HEK293T (cell line): Measurements from ENCODE around the gene SIGLEC1.

Experiments
- ARNT ChIP-seq: fragments of 450-650 bp; IDR thresholded peaks from 2 replicates; pipeline ENCODE4 v1.6.1; 2017; ENCODE audit warnings: mild to moderate bottlenecking
- BHLHE40 ChIP-seq: fragments of 450-650 bp; IDR thresholded peaks from 2 replicates; pipeline ENCODE4 v1.6.1; 2016; ENCODE audit warnings: mild to moderate bottlenecking, moderate library complexity, borderline replicate concordance
- ELF4 ChIP-seq: fragments of 450-650 bp; IDR thresholded peaks from 2 replicates; pipeline ENCODE4 v1.6.1; 2017; ENCODE audit warnings: antibody characterized with exemption
- FOXK2 ChIP-seq: fragments of 450-650 bp; IDR thresholded peaks from 2 replicates; pipeline ENCODE4 v1.6.1; 2016; ENCODE audit warnings: mild to moderate bottlenecking
- L3MBTL2 ChIP-seq: fragments of 450-650 bp; conservative IDR thresholded peaks from 2 replicates; pipeline ENCODE4 v1.6.1; 2016; ENCODE audit warnings: mild to moderate bottlenecking
- LEF1 ChIP-seq: fragments of 450-650 bp; IDR thresholded peaks from 2 replicates; pipeline ENCODE4 v1.6.1; 2017; ENCODE audit warnings: mild to moderate bottlenecking, borderline replicate concordance
- PKNOX1 ChIP-seq: fragments of 450-650 bp; IDR thresholded peaks from 2 replicates; pipeline ENCODE4 v1.6.1; 2016
- SP1 ChIP-seq: fragments of 450-650 bp; IDR thresholded peaks from 2 replicates; pipeline ENCODE4 v1.6.1; 2017
- SUZ12 ChIP-seq: fragments of 450-650 bp; IDR thresholded peaks from 2 replicates; pipeline ENCODE4 v1.6.1; 2016; ENCODE audit warnings: mild to moderate bottlenecking
- ZNF384 ChIP-seq: fragments of 450-650 bp; IDR thresholded peaks from 2 replicates; pipeline ENCODE4 v1.6.1; 2016

- no peak for TF ChIP-seq ZNF384
- TF ChIP-seq PKNOX1, result no peak
- TF ChIP-seq SUZ12, result no peak
- no peak for TF ChIP-seq BHLHE40
- TF ChIP-seq ELF4, result no peak
- TF ChIP-seq SP1, result no peak
- no peak for TF ChIP-seq ARNT
- TF ChIP-seq LEF1, result no peak
- TF ChIP-seq FOXK2, result no peak
- no peak for TF ChIP-seq L3MBTL2
Observed at GRCh38 chr20:3728876-3729275, 16.5 kb upstream of the SIGLEC1 start.
